Raji (cell line): ENCODE measurements around the gene MKNK1.

Experiments used
- POLR2A ChIP-seq: IDR thresholded peaks from 2 replicates; pipeline ENCODE4 v1.6.1; 2011; ENCODE audit warnings: low read depth, low read length, control low read depth; ENCODE audit not compliant: insufficient read depth

The MKNK1 gene

GRCh38 chr1:46630719-46631118 lies 26.7 kb upstream of the MKNK1 start:
- TF ChIP-seq POLR2A, result no peak

DNA sequence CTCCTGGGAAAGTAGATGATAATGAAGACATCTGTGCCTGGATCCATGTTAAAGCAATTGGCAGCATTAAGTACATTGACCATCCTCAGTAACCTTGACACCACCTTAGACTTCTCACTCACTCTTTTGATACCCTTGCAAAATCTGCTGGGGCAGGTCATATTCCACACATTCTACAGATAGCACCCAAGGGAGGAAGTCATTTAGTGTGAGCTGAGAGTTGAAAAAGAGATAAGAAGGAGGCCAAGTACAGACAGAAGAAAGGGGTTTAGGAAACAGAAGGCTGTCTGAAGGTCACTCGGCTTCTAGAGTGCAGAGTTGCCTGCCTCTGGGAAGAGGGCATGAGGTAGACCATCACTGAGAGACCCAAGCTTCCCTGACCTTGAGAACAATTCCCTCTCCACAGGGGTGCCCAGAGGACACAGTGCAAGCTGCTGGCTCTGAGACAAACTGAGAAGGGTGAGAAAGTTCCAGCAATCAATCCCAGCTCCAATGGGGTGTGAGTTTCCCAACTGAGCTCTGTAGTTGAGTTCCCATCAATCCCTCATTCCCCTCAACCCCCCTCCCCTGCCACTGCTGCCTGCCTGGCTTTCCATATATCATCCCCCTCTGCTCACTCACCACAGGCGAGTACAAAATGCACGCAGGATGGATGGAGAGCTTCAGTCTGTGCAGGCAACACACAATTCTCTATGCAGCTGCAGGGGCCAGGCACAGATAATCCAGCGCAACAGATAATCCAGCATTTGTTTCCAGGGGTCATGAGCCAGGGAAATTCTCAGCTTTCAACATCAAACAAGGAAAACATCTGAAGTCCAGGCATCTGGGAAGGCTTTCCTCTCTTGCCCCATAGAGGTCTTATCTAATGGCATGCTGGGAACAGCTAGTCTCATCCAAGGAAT lies 19.9 kb upstream of the MKNK1 start:
- no peak for TF ChIP-seq POLR2A

- TF ChIP-seq POLR2A, result no peak
Measured at GRCh38 chr1:46622344-46622743, 18.3 kb upstream of the MKNK1 start.

- TF ChIP-seq POLR2A, result no peak
Measured at GRCh38 chr1:46621930-46622329, 17.9 kb upstream of the MKNK1 start.

DNA sequence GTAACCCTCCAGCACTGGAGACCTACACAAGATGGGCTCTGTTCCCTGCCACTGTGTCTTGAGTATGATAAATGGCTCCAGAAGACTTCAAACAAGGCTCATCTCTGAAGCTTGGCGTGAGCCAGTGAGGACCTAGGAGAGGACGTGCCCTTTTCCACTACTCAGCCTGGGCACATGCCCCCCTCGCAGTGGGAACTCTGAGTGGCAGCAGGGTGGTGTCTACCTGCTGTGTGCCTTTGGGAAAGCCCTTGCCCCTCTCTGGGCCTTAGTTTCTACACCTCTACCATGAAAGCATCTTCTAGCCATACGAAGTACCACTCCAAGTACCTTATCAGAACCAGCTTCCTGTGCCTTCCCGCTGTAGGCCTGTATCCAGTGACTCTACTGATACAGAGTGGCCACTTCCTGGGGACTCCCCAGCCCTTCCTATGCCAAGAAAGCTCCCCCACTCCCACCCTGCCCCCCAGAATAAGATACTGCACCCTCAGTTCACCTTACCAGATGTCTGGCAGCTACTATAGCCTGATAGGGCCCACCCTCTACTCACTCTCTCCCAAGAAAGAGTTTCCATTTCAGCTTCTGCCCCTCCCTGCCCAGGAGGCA lies 15.7 kb upstream of the MKNK1 start:
- no peak for TF ChIP-seq POLR2A

- no peak for TF ChIP-seq POLR2A
Measured at GRCh38 chr1:46618754-46619415, 14.8 kb upstream of the MKNK1 start.

DNA sequence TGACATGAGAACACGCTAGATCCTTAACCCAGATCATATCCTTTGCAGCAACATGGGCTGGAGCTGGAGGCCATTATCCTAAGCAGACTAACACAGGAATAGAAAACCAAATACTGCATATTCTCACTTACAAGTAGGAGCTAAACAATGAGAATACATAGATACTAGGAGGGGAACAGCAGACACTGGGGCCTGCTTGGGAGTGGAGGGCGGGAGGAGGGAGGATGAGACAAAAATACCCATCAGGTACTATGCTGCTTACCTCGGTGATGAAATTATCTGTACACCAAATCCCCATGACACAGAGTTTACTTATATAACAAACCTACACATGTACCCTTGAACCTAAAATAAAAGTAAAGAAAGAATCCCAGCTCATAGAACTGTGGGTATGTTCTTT lies 13.8 kb upstream of the MKNK1 start:
- TF ChIP-seq POLR2A, result no peak

DNA sequence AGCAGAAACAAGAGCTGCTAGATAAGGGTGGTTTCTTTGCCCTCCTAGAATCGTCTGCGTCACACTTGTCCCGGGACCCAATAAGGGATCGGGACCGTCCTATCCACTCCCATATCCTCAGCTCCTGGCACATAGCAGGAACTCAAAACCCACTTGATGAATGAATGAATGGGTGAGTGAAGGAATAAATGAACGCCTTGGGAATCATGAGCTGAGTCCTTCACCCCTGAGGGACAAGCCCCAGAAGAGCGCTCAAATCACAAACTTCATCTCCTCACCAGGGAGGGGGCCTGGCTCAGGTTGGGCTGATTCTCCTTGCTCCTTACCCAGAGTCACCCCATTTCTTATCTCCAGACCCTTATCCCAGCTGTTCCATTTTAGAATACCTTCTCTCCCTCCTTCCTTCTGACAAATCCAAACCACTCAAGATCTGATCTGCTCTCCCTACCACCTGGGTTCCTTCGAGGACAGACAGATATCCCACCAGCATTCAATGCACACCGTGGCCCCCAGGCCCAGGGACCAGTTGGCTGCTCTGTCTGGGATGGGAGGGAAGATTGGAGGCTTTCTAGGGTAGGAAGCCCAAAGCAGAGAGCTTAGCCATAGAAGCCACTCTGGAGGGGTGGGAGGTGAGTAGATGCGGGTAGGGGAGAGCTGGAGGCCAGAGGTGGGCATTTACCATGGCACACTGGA lies 13.2 kb upstream of the MKNK1 start:
- no peak for TF ChIP-seq POLR2A

GRCh38 chr1:46616277-46617107 lies 12.4 kb upstream of the MKNK1 start, which contains the start of gene MOB3C:
TSS of gene MOB3C (minus strand) at chr1:46616811. CDS start at chr1:46613321, 3,490 bp downstream.
- peak; percentile 58 for TF ChIP-seq POLR2A

GRCh38 chr1:46615735-46616134 lies 11.7 kb upstream of the MKNK1 start:
- no peak for TF ChIP-seq POLR2A

GRCh38 chr1:46615088-46615487 lies 11.0 kb upstream of the MKNK1 start:
- no peak for TF ChIP-seq POLR2A

DNA sequence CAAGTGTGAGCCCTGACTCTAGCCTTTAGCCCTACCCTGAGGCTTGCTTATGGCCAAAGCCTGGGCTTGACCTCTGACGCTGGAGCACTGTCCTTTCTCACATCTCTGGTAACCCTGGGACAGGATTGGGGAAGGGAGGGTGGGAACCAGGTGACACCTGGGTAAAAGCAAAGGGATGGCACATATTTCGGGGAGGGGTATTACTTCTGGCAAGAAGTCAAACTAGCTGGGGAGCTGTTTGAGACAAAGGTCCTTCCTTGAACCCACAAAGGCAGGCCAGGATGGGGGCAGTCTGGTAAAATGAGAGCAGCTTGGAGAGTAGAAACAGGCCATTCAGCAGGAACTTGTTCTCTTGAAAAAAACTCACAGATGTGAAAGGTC lies 10.5 kb upstream of the MKNK1 start:
- no peak for TF ChIP-seq POLR2A

DNA sequence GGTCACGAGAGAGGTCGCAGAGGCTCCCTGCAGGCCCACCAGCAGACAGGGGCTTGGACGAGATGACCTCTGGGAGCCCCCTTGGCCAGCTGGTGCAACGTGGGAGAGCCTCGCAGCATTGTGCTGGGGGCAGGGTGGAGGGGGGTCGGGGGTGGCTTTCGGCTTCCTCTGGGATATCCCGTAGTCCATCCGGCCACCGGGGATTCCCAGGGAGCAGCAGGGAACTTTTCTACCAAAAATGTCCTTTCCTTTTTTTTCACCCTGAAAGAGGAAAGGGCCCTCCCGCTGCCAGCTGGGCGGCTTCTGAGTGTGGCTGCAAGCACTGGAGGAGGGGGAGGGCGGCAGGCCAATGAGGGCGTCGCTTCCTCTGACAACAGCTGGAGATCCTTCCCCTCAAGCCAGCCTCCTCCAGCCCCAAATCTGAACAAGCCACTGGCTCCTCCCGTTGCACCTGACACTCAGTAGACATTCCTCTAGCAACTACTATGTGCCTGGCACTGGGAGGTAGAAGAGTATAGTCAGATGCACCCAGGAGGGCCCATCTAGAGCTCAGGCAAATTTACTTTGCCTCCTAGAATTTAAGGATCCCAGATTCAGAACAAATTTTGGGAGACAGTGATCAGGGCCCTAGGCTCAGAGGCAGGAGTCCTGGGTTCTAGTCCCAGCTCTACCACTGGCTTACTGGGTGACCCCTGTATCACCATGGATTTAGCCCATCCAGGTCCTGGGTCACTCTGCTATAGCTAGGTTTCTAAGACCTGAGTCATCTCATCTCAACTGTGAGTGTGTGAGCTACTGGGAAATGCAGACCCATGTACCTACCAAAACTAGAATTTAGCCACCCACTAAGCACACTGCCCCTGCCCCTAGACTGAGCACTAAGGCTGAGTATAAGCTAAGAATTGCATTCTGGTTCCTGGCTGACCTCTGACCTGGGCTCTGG lies 9.9 kb upstream of the MKNK1 start:
- TF ChIP-seq POLR2A, result no peak
